PC-3 (cell line): ENCODE measurements around the gene CAPZB. TPM values are rescaled to one million over a fixed set of nuclear protein-coding genes. Genes with fewer than 3 reads are reported as not detected.

ENCODE experiments used
- ATAC-seq: fragments of 200-7000 bp; cut with Tn5 transposase; 2 replicates; pipeline ENCODE4 v1.9.1; 2020; ENCODE audit warnings: mild to moderate bottlenecking, moderate library complexity
- BruUV-seq: library from RNA; stranded (reverse); fragments of 400-500 nt; replicated peaks from 2 replicates; lab custom pipeline; 2021; lab: Mats Ljungman, UMichigan
- CTCF ChIA-PET: fragments of 300-600 bp; sonication (Branson Sonifier 250); formaldehyde crosslinking; loops from one replicate; lab custom pipeline; 2022; ENCODE audit warnings: antibody characterized with exemption; lab: Charles Lee
- POLR2A ChIA-PET: fragments of 300-600 bp; sonication (Branson Sonifier 250); formaldehyde crosslinking; loops from one replicate; lab custom pipeline; 2022; ENCODE audit warnings: antibody characterized with exemption; ENCODE audit not compliant: unreplicated experiment; lab: Charles Lee
- DNase-seq: peaks from one replicate; pipeline ENCODE4 v3.0.0-alpha.2; 2015
- H2AFZ ChIP-seq: fragments of 300-600 bp; sonication (generic); 2 replicates; pipeline ENCODE4 v1.6.0; 2016; ENCODE audit warnings: antibody characterized with exemption, low read length
- H3F3A ChIP-seq: fragments of 300-600 bp; sonication (generic); one replicate; pipeline ENCODE4 v1.6.0; 2017; ENCODE audit warnings: antibody characterized with exemption, low read length, control low read depth, mild to moderate bottlenecking; ENCODE audit not compliant: unreplicated experiment
- H3K27ac ChIP-seq: fragments of 300-600 bp; sonication (generic); 2 replicates; pipeline ENCODE4 v1.5.1; 2016; ENCODE audit warnings: mild to moderate bottlenecking, low read length
- H3K27me3 ChIP-seq: fragments of 300-600 bp; sonication (generic); 2 replicates; pipeline ENCODE4 v1.6.1; 2016; ENCODE audit warnings: low read length, mixed read lengths
- H3K36me3 ChIP-seq: fragments of 300-600 bp; sonication (generic); 2 replicates; pipeline ENCODE4 v1.6.1; 2016; ENCODE audit warnings: low read depth, mixed run types, low read length, mixed read lengths
- H3K4me1 ChIP-seq: fragments of 300-600 bp; sonication (generic); 2 replicates; pipeline ENCODE4 v1.5.1; 2016; ENCODE audit warnings: low read length; ENCODE audit not compliant: insufficient read depth
- H3K4me2 ChIP-seq: fragments of 300-600 bp; sonication (generic); 2 replicates; pipeline ENCODE4 v1.6.0; 2016; ENCODE audit warnings: low read length
- H3K4me3 ChIP-seq: fragments of 300-600 bp; sonication (generic); 2 replicates; pipeline ENCODE4 v1.5.1; 2016; ENCODE audit warnings: mild to moderate bottlenecking, low read length, mixed read lengths
- H3K79me2 ChIP-seq: fragments of 300-600 bp; sonication (generic); 2 replicates; pipeline ENCODE4 v1.6.1; 2017; ENCODE audit warnings: low read length, mixed read lengths
- H3K9ac ChIP-seq: fragments of 300-600 bp; sonication (generic); 2 replicates; pipeline ENCODE4 v1.6.0; 2016; ENCODE audit warnings: mild to moderate bottlenecking, low read length
- H3K9me2 ChIP-seq: fragments of 300-600 bp; sonication (generic); replicated peaks from 2 replicates; pipeline ENCODE4 v1.6.1; 2016; ENCODE audit warnings: mixed run types, low read length, mixed read lengths
- H3K9me3 ChIP-seq: fragments of 300-600 bp; sonication (generic); 2 replicates; pipeline ENCODE4 v1.6.1; 2016; ENCODE audit warnings: low read length, mixed read lengths
- H4K20me1 ChIP-seq: fragments of 300-600 bp; sonication (generic); 2 replicates; pipeline ENCODE4 v1.6.1; 2016; ENCODE audit warnings: low read length, mixed read lengths
- CTCF ChIP-seq: fragments of 300-600 bp; sonication (generic); conservative IDR thresholded peaks from 2 replicates; pipeline ENCODE4 v1.5.1; 2017; ENCODE audit warnings: antibody characterized with exemption, low read depth, mild to moderate bottlenecking, low read length
- EZH2 ChIP-seq: fragments of 300-600 bp; sonication (generic); IDR thresholded peaks from one replicate; pipeline ENCODE4 v1.6.1; 2017; ENCODE audit warnings: antibody characterized with exemption, mild to moderate bottlenecking, low read length; ENCODE audit not compliant: unreplicated experiment
- EZH2phosphoT487 ChIP-seq: fragments of 300-600 bp; sonication (generic); IDR thresholded peaks from 2 replicates; pipeline ENCODE4 v1.6.1; 2018; ENCODE audit warnings: mild to moderate bottlenecking, antibody characterized with exemption, low read length, borderline replicate concordance
- intact Hi-C: fragments of 100-400 bp; cut with micrococcal nuclease; formaldehyde crosslinking; loops from 2 replicates; pipeline ENCODE4 v1.9.0; 2023
- total RNA-seq: library from RNA; depleted of rRNA; stranded (reverse); fragments of >200 nt; gene quantifications from 2 replicates; pipeline ENCODE4 v1.2.3, GENCODE V29; 2014

The CAPZB gene
- total RNA-seq, 1 experiment from 2014 or later, result 86.7 TPM

- DNase-seq (no peak), ATAC-seq (no peak)
- Histone ChIP-seq H3K36me3 (no peaks in the 10 kb centered on the region), H3K9me3 (no peaks in the 10 kb centered on the region), H2AFZ (no peak overlapping the region), H3K79me2 (peaks cover 93% of the 10 kb centered on the region), H3K9me2 (no peaks in the 10 kb centered on the region), H3K4me1 (peaks cover 40% of the 10 kb centered on the region), H4K20me1 (peaks cover 63% of the 10 kb centered on the region), H3K27me3 (no peaks in the 10 kb centered on the region), H3K4me2 (no peak overlapping the region), H3F3A (peaks cover 3% of the 10 kb centered on the region), H3K27ac (no peak overlapping the region), H3K4me3 (no peak overlapping the region), H3K9ac (no peak overlapping the region)
- BruUV-seq, result no TSS peak
- TF ChIP-seq EZH2 (no peak), EZH2phosphoT487 (no peak), CTCF (no peak)
- intact Hi-C loops, result loop anchor here (10.0 kb wide), 1 partner anchor 60 kb away; no protein-coding TSS in a partner anchor
- POLR2A ChIA-PET, result no interaction called here
- CTCF ChIA-PET, result no interaction called here
Observed at GRCh38 chr1:19454265-19455146, 30.8 kb downstream of the CAPZB start.

GRCh38 chr1:19453741-19454201 is 31.6 kb downstream of the CAPZB start:
- H3K9me2 ChIP-seq, result no peaks in the 10 kb centered on the region
- DNase-seq (no peak), ATAC-seq (no peak)
- no TSS peak for BruUV-seq
- H3K4me2 ChIP-seq, result no peak overlapping the region
- ChIA-PET CTCF (no interaction called here), POLR2A (no interaction called here)
- TF ChIP-seq EZH2phosphoT487 (no peak), CTCF (no peak), EZH2 (no peak)
- H3K9me3 ChIP-seq, result no peaks in the 10 kb centered on the region
- no peak overlapping the region for H3K4me3 ChIP-seq
- peaks cover 47% of the 10 kb centered on the region for H3K4me1 ChIP-seq
- H4K20me1 ChIP-seq, result peaks cover 69% of the 10 kb centered on the region
- intact Hi-C loops, result loop anchor here (10.0 kb wide), 1 partner anchor 59 kb away; no protein-coding TSS in a partner anchor
- H3F3A ChIP-seq, result peaks cover 3% of the 10 kb centered on the region
- H2AFZ ChIP-seq, result no peak overlapping the region
- H3K27ac ChIP-seq, result no peak overlapping the region
- H3K36me3 ChIP-seq, result no peaks in the 10 kb centered on the region
- H3K79me2 ChIP-seq, result peaks cover 93% of the 10 kb centered on the region
- H3K9ac ChIP-seq, result no peak overlapping the region
- H3K27me3 ChIP-seq, result no peaks in the 10 kb centered on the region

GRCh38 chr1:19452221-19452663 is 33.1 kb downstream of the CAPZB start:
- CTCF ChIA-PET, result no interaction called here
- H4K20me1 ChIP-seq, result peaks cover 76% of the 10 kb centered on the region
- H3K4me3 ChIP-seq, result no peak overlapping the region
- H3K79me2 ChIP-seq, result peaks cover 93% of the 10 kb centered on the region
- H3K9me3 ChIP-seq, result no peaks in the 10 kb centered on the region
- H3K9ac ChIP-seq, result no peak overlapping the region
- no peak for TF ChIP-seq EZH2phosphoT487
- TF ChIP-seq CTCF, result no peak
- no peak for TF ChIP-seq EZH2
- POLR2A ChIA-PET, result no interaction called here
- peaks cover 3% of the 10 kb centered on the region for H3F3A ChIP-seq
- DNase-seq, result no peak
- intact Hi-C loops, result loop anchor here (10.0 kb wide), 1 partner anchor 57 kb away; no protein-coding TSS in a partner anchor
- no peak overlapping the region for H2AFZ ChIP-seq
- no peak overlapping the region for H3K27ac ChIP-seq
- no peak; the same call in 1 of the 2 replicates for ATAC-seq
- H3K4me2 ChIP-seq, result no peak overlapping the region
- no peaks in the 10 kb centered on the region for H3K9me2 ChIP-seq
- H3K36me3 ChIP-seq, result no peaks in the 10 kb centered on the region
- no TSS peak for BruUV-seq
- peaks cover 56% of the 10 kb centered on the region for H3K4me1 ChIP-seq
- no peaks in the 10 kb centered on the region for H3K27me3 ChIP-seq
